ENCODE measurements around the gene SLC5A3.

- TF ChIP-seq TAF1 (IDR thresholded peaks at IDR 0.05; ENCODE audit: borderline replicate concordance, low read depth, low read length) = no peak
- TF ChIP-seq POLR2AphosphoS5 (IDR thresholded peaks at IDR 0.05; ENCODE audit: low read depth, low read length) = no peak
These were observed 25.5 kb upstream of the SLC5A3 start for GRCh38 chr21:34047835-34048234.
